IMR-90 (cell line): ENCODE results near the gene KIRREL2.

ENCODE experiments used
- POLR2A ChIP-seq: IDR thresholded peaks from 2 replicates; pipeline ENCODE4 v1.6.1; 2012; ENCODE audit warnings: mild to moderate bottlenecking, low read depth, low read length
- RFX5 ChIP-seq: IDR thresholded peaks from 2 replicates; pipeline ENCODE4 v1.8.0; 2012; ENCODE audit warnings: low read depth, mild to moderate bottlenecking, low read length, moderate library complexity
- SMC3 ChIP-seq: fragments of 150-350 bp; IDR thresholded peaks from 2 replicates; pipeline ENCODE4 v1.6.1; 2016; ENCODE audit warnings: low read depth, mild to moderate bottlenecking, antibody characterized with exemption, low read length, moderate library complexity
- TF ChIP-seq, protein P1 (sequence below): conservative IDR thresholded peaks from 2 replicates; pipeline ENCODE4 v1.5.1; 2012; ENCODE audit warnings: mild to moderate bottlenecking, low read depth, low read length, improper control_type of control experiment
- TF ChIP-seq, protein P2 (sequence below): fragments of 150-350 bp; IDR thresholded peaks from 2 replicates; pipeline ENCODE4 v1.6.1; 2017; ENCODE audit warnings: mild to moderate bottlenecking, antibody characterized with exemption, low read length, low read depth

DNA sequence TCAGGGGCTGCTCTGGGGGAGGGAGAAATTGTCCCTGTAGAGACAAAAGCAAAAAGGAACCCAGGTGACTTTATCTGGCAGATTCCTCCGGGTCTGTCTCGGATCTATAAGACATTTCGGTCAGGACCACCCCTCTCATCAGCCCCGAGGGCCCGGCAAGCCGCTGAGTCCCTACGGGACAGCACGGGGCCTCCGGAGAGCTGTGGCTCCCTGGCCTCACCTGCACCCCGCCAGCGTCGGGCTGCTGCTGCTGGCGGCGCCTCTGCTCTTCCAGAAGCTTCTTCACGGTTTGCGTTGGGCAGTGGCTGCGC, 41.7 kb downstream of the KIRREL2 start:
- TF ChIP-seq, protein P1, sequence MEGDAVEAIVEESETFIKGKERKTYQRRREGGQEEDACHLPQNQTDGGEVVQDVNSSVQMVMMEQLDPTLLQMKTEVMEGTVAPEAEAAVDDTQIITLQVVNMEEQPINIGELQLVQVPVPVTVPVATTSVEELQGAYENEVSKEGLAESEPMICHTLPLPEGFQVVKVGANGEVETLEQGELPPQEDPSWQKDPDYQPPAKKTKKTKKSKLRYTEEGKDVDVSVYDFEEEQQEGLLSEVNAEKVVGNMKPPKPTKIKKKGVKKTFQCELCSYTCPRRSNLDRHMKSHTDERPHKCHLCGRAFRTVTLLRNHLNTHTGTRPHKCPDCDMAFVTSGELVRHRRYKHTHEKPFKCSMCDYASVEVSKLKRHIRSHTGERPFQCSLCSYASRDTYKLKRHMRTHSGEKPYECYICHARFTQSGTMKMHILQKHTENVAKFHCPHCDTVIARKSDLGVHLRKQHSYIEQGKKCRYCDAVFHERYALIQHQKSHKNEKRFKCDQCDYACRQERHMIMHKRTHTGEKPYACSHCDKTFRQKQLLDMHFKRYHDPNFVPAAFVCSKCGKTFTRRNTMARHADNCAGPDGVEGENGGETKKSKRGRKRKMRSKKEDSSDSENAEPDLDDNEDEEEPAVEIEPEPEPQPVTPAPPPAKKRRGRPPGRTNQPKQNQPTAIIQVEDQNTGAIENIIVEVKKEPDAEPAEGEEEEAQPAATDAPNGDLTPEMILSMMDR = no peak
- no peak for TF ChIP-seq RFX5
- TF ChIP-seq SMC3 = no peak
- TF ChIP-seq POLR2A = no peak
- TF ChIP-seq, protein P2, sequence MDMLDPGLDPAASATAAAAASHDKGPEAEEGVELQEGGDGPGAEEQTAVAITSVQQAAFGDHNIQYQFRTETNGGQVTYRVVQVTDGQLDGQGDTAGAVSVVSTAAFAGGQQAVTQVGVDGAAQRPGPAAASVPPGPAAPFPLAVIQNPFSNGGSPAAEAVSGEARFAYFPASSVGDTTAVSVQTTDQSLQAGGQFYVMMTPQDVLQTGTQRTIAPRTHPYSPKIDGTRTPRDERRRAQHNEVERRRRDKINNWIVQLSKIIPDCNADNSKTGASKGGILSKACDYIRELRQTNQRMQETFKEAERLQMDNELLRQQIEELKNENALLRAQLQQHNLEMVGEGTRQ = no peak
